HCT116 (cell line): ENCODE measurements around the gene ENTR1.

Experiments used
- POLR2A ChIP-seq: IDR thresholded peaks from 2 replicates; pipeline ENCODE4 v1.7.0; 2011; ENCODE audit warnings: borderline replicate concordance; ENCODE audit not compliant: insufficient read depth, insufficient read length; ENCODE audit errors: extremely low read depth
- TF ChIP-seq, protein P1 (sequence below), 3 experiments: fragments of 200-600 bp in 1 of 3; sonication (generic) in 1 of 3; IDR thresholded peaks in 2 of 3; conservative IDR thresholded peaks in 1 of 3; 2 replicates each; pipeline ENCODE4 v1.5.1; 2012 to 2017; ENCODE audit warnings: low read depth in 2 of 3, low read length in 2 of 3, antibody characterized with exemption in 1 of 3, borderline replicate concordance in 1 of 3, control low read depth in 1 of 3, mild to moderate bottlenecking in 1 of 3, mixed read lengths in 1 of 3, mixed run types in 1 of 3, moderate library complexity in 1 of 3; ENCODE audit not compliant: insufficient read depth in 1 of 3

DNA sequence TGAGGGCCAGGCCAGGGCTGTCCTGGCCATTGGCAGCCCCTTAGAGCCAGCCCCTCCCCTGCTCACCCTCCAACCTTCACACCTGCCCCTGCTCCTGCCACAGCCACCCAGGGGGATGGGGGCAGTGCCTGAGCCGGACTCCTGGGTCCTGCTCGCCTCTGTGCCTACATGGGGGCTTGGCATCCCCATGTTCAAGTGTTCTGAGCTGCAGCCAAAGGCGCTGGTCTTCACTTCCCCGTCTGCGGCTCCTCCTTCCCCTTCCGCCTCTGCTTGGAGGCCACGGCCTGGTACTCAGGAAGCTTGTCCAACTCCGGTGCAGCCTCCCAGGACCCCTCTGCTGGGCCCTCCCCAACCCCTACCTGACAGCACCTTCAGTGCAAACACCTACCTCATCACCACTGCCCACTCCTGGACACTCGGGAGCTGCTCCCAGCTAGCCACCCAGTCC, 44.6 kb downstream of the ENTR1 start:
- TF ChIP-seq, protein P1, sequence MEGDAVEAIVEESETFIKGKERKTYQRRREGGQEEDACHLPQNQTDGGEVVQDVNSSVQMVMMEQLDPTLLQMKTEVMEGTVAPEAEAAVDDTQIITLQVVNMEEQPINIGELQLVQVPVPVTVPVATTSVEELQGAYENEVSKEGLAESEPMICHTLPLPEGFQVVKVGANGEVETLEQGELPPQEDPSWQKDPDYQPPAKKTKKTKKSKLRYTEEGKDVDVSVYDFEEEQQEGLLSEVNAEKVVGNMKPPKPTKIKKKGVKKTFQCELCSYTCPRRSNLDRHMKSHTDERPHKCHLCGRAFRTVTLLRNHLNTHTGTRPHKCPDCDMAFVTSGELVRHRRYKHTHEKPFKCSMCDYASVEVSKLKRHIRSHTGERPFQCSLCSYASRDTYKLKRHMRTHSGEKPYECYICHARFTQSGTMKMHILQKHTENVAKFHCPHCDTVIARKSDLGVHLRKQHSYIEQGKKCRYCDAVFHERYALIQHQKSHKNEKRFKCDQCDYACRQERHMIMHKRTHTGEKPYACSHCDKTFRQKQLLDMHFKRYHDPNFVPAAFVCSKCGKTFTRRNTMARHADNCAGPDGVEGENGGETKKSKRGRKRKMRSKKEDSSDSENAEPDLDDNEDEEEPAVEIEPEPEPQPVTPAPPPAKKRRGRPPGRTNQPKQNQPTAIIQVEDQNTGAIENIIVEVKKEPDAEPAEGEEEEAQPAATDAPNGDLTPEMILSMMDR (IDR thresholded peaks at IDR 0.05 in 2 of 3, conservative IDR thresholded peaks at IDR 0.05 in 1 of 3; ENCODE audit: borderline replicate concordance in 1 of 3, insufficient read depth in 1 of 3, low read depth in 2 of 3, low read length in 2 of 3): no peak
- no peak for TF ChIP-seq POLR2A
